ENCODE data around the gene ZNF474.

Gene ZNF474

GRCh38 chr5:122162100-122162638 lies 32.8 kb downstream of the ZNF474 start:
- H3K27ac ChIP-seq = no peak overlapping the region
- H3K4me2 ChIP-seq = no peak overlapping the region
- H3K36me3 ChIP-seq = no peaks in the 10 kb centered on the region
- peaks cover 0 to 5% (median 0%) of the 10 kb centered on the region in 10 experiments; a peak in 1 of 20 replicates for H3K4me1 ChIP-seq
- H3K27me3 ChIP-seq = no peaks in the 10 kb centered on the region
- H3K9ac ChIP-seq = no peak overlapping the region
- H3K4me3 ChIP-seq = no peak overlapping the region
- no peaks in the 10 kb centered on the region for H3K9me3 ChIP-seq (replicated peaks in 1 of 11)
- no peaks in the 10 kb centered on the region for H4K20me1 ChIP-seq
- no peak for TF ChIP-seq Cebpa-rat (IDR thresholded peaks at IDR 0.05)

- no peak overlapping the region for H3K9ac ChIP-seq
- H3K4me2 ChIP-seq = 0 out of 22 replicates have a peak overlapping the region, but pooled peaks of 2 of the 11 experiments have one; percentile 1 to 16
- TF ChIP-seq Cebpa-rat (IDR thresholded peaks at IDR 0.05) = no peak
- no peak overlapping the region for H3K27ac ChIP-seq
- no peaks in the 10 kb centered on the region for H3K36me3 ChIP-seq
- H4K20me1 ChIP-seq = no peaks in the 10 kb centered on the region
- H3K9me3 ChIP-seq (replicated peaks in 1 of 11) = no peaks in the 10 kb centered on the region
- H3K4me1 ChIP-seq = peaks cover 0 to 5% (median 0%) of the 10 kb centered on the region in 10 experiments; a peak in 1 of 20 replicates
- H3K27me3 ChIP-seq = no peaks in the 10 kb centered on the region
- no peak overlapping the region for H3K4me3 ChIP-seq
These were observed 34.0 kb downstream of the ZNF474 start for GRCh38 chr5:122163121-122164069.

GRCh38 chr5:122164070-122164435 lies 34.7 kb downstream of the ZNF474 start:
- Histone ChIP-seq H3K4me1 (peaks cover 0 to 5% (median 0%) of the 10 kb centered on the region in 10 experiments; a peak in 1 of 20 replicates), H3K4me3 (no peak overlapping the region), H4K20me1 (no peaks in the 10 kb centered on the region), H3K4me2 (no peak overlapping the region), H3K9ac (no peak overlapping the region), H3K27me3 (no peaks in the 10 kb centered on the region), H3K36me3 (no peaks in the 10 kb centered on the region), H3K9me3 (replicated peaks in 1 of 11) (no peaks in the 10 kb centered on the region), H3K27ac (no peak overlapping the region)
- no peak for TF ChIP-seq Cebpa-rat (IDR thresholded peaks at IDR 0.05)

- no peaks in the 10 kb centered on the region for H3K27me3 ChIP-seq
- no peak for TF ChIP-seq Cebpa-rat (IDR thresholded peaks at IDR 0.05)
- H4K20me1 ChIP-seq = no peaks in the 10 kb centered on the region
- H3K4me2 ChIP-seq = no peak overlapping the region
- H3K36me3 ChIP-seq = no peaks in the 10 kb centered on the region
- no peak overlapping the region for H3K9ac ChIP-seq
- H3K4me3 ChIP-seq = no peak overlapping the region
- H3K27ac ChIP-seq = no peak overlapping the region
- H3K9me3 ChIP-seq (replicated peaks in 1 of 11) = no peaks in the 10 kb centered on the region
- peaks cover 0 to 5% (median 0%) of the 10 kb centered on the region in 10 experiments; a peak in 1 of 20 replicates for H3K4me1 ChIP-seq
These were observed 35.6 kb downstream of the ZNF474 start for GRCh38 chr5:122164831-122165558.

GRCh38 chr5:122165559-122166078 lies 36.3 kb downstream of the ZNF474 start:
- Histone ChIP-seq H3K9ac (no peak overlapping the region), H3K4me2 (no peak overlapping the region), H3K27me3 (no peaks in the 10 kb centered on the region), H3K9me3 (replicated peaks in 1 of 11) (no peaks in the 10 kb centered on the region), H3K4me1 (peaks cover 0 to 5% (median 0%) of the 10 kb centered on the region in 10 experiments; a peak in 1 of 20 replicates), H3K4me3 (no peak overlapping the region), H3K36me3 (no peaks in the 10 kb centered on the region), H3K27ac (no peak overlapping the region), H4K20me1 (no peaks in the 10 kb centered on the region)
- TF ChIP-seq Cebpa-rat (IDR thresholded peaks at IDR 0.05) = no peak

- no peak for TF ChIP-seq Cebpa-rat (IDR thresholded peaks at IDR 0.05)
- no peak overlapping the region for H3K4me2 ChIP-seq
- no peaks in the 10 kb centered on the region for H4K20me1 ChIP-seq
- no peak overlapping the region for H3K9ac ChIP-seq
- no peaks in the 10 kb centered on the region for H3K9me3 ChIP-seq (replicated peaks in 1 of 11)
- peaks cover 0 to 7% (median 0%) of the 10 kb centered on the region in 10 experiments; a peak in 2 of 20 replicates for H3K4me1 ChIP-seq
- no peaks in the 10 kb centered on the region for H3K27me3 ChIP-seq
- no peak overlapping the region for H3K27ac ChIP-seq
- H3K36me3 ChIP-seq = no peaks in the 10 kb centered on the region
- no peak overlapping the region for H3K4me3 ChIP-seq
These were observed 40.2 kb downstream of the ZNF474 start for GRCh38 chr5:122169350-122170103.

- no peak overlapping the region for H3K27ac ChIP-seq
- H3K36me3 ChIP-seq = no peaks in the 10 kb centered on the region
- H3K4me2 ChIP-seq = no peak overlapping the region
- no peaks in the 10 kb centered on the region for H4K20me1 ChIP-seq
- no peaks in the 10 kb centered on the region for H3K9me3 ChIP-seq (replicated peaks in 1 of 11)
- TF ChIP-seq Cebpa-rat (IDR thresholded peaks at IDR 0.05) = no peak
- no peaks in the 10 kb centered on the region for H3K27me3 ChIP-seq
- no peak overlapping the region for H3K9ac ChIP-seq
- H3K4me3 ChIP-seq = no peak overlapping the region
- peaks cover 0 to 8% (median 0%) of the 10 kb centered on the region in 10 experiments; a peak in 2 of 20 replicates for H3K4me1 ChIP-seq
These were observed 41.3 kb downstream of the ZNF474 start for GRCh38 chr5:122170620-122171019.

- no peaks in the 10 kb centered on the region for H3K27me3 ChIP-seq
- no peak overlapping the region for H3K9ac ChIP-seq
- no peak overlapping the region for H3K27ac ChIP-seq
- no peak overlapping the region for H3K4me3 ChIP-seq
- no peaks in the 10 kb centered on the region for H4K20me1 ChIP-seq
- H3K4me1 ChIP-seq = peaks cover 0 to 8% (median 0%) of the 10 kb centered on the region in 10 experiments; a peak in 2 of 20 replicates
- no peaks in the 10 kb centered on the region for H3K9me3 ChIP-seq (replicated peaks in 1 of 11)
- TF ChIP-seq Cebpa-rat (IDR thresholded peaks at IDR 0.05) = no peak
- H3K4me2 ChIP-seq = no peak overlapping the region
- H3K36me3 ChIP-seq = no peaks in the 10 kb centered on the region
These were observed 42.9 kb downstream of the ZNF474 start for GRCh38 chr5:122172207-122172606.

All from BLaER1 treated with 17β-estradiol and CSF1 and Interleukin-3, amounts not matched to agents 10 nM and 100 nM (cell line).